HEK293T (cell line): ENCODE data around the gene XPR1.

Source experiments
- ELF4 ChIP-seq: fragments of 450-650 bp; IDR thresholded peaks from 2 replicates; pipeline ENCODE4 v1.6.1; 2017; ENCODE audit warnings: antibody characterized with exemption
- FOXA1 ChIP-seq: fragments of 450-650 bp; IDR thresholded peaks from 2 replicates; pipeline ENCODE4 v1.6.1; 2016; ENCODE audit warnings: mild to moderate bottlenecking
- FOXK2 ChIP-seq: fragments of 450-650 bp; IDR thresholded peaks from 2 replicates; pipeline ENCODE4 v1.6.1; 2016; ENCODE audit warnings: mild to moderate bottlenecking
- FOXM1 ChIP-seq: fragments of 450-650 bp; IDR thresholded peaks from 2 replicates; pipeline ENCODE4 v1.6.1; 2017; ENCODE audit warnings: mild to moderate bottlenecking, borderline replicate concordance
- HDGF ChIP-seq: fragments of 450-650 bp; IDR thresholded peaks from 2 replicates; pipeline ENCODE4 v1.6.1; 2017; ENCODE audit warnings: antibody characterized with exemption, borderline replicate concordance
- L3MBTL2 ChIP-seq: fragments of 450-650 bp; conservative IDR thresholded peaks from 2 replicates; pipeline ENCODE4 v1.6.1; 2016; ENCODE audit warnings: mild to moderate bottlenecking
- SP1 ChIP-seq: fragments of 450-650 bp; IDR thresholded peaks from 2 replicates; pipeline ENCODE4 v1.6.1; 2017
- SUZ12 ChIP-seq: fragments of 450-650 bp; IDR thresholded peaks from 2 replicates; pipeline ENCODE4 v1.6.1; 2016; ENCODE audit warnings: mild to moderate bottlenecking
- TARDBP ChIP-seq: fragments of 450-650 bp; IDR thresholded peaks from 2 replicates; pipeline ENCODE4 v1.6.1; 2016
- ZNF384 ChIP-seq: fragments of 450-650 bp; IDR thresholded peaks from 2 replicates; pipeline ENCODE4 v1.6.1; 2016

DNA sequence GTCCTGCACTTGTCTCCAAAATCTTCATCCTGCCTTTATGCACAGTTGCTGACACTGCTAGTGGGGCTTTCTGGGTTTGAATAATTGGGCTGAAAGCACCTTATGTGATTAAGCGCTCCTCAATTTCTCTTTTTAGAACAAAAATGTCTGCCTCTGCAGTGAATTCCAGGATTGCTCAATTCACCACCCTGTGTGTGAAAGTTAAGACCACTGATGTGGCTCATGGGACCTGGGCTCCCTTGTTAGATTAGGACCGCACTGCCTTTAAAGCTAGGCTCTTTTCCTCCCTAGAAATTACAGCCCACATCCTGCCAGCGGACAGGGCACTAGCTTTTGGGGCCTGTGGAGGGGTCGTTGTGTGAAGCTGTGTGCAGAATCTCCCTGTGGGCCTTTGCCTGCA is 299.7 kb downstream of the XPR1 start:
- TF ChIP-seq FOXK2 (no peak), FOXM1 (no peak), ELF4 (no peak), SUZ12 (no peak), L3MBTL2 (no peak), TARDBP (no peak), FOXA1 (no peak), SP1 (no peak), ZNF384 (no peak), HDGF (no peak)
